Vagina (tissue), 2 donors: ENCODE measurements around the gene STRN4.

Source experiments
- POLR2A ChIP-seq, 2 donors: fragments of 450-650 bp; IDR thresholded peaks; one replicate each; pipeline ENCODE4 v1.6.1; 2017; ENCODE audit warnings: antibody characterized with exemption in 2 of 2, mild to moderate bottlenecking in 2 of 2, moderate library complexity in 2 of 2
- POLR2AphosphoS5 ChIP-seq, 2 donors: sonication (generic); formaldehyde crosslinking; IDR thresholded peaks; one replicate each; pipeline ENCODE4 v1.9.0; 2017; ENCODE audit warnings: antibody characterized with exemption in 2 of 2, mild to moderate bottlenecking in 2 of 2, low read depth in 1 of 2; ENCODE audit not compliant: insufficient read depth in 1 of 2
- TF ChIP-seq, protein P1 (sequence below), 3 experiments: fragments of 450-650 bp in 2 of 3; fragments of 200-600 bp in 1 of 3; sonication (generic) in 1 of 3; IDR thresholded peaks; one replicate each; pipeline ENCODE4 v1.5.1; 2017 to 2019; ENCODE audit warnings: antibody characterized with exemption in 3 of 3, mild to moderate bottlenecking in 2 of 3, moderate library complexity in 2 of 3

GRCh38 chr19:46692918-46693722 is 53.1 kb downstream of the STRN4 start:
- TF ChIP-seq, protein P1, sequence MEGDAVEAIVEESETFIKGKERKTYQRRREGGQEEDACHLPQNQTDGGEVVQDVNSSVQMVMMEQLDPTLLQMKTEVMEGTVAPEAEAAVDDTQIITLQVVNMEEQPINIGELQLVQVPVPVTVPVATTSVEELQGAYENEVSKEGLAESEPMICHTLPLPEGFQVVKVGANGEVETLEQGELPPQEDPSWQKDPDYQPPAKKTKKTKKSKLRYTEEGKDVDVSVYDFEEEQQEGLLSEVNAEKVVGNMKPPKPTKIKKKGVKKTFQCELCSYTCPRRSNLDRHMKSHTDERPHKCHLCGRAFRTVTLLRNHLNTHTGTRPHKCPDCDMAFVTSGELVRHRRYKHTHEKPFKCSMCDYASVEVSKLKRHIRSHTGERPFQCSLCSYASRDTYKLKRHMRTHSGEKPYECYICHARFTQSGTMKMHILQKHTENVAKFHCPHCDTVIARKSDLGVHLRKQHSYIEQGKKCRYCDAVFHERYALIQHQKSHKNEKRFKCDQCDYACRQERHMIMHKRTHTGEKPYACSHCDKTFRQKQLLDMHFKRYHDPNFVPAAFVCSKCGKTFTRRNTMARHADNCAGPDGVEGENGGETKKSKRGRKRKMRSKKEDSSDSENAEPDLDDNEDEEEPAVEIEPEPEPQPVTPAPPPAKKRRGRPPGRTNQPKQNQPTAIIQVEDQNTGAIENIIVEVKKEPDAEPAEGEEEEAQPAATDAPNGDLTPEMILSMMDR (IDR thresholded peaks at IDR 0.05), result no peak
- TF ChIP-seq POLR2AphosphoS5 (IDR thresholded peaks at IDR 0.05; ENCODE audit: insufficient read depth in 1 of 2, low read depth in 1 of 2), result no peak
- TF ChIP-seq POLR2A (IDR thresholded peaks at IDR 0.05), result no peak
